Spleen (tissue), 11 donors: ENCODE measurements around the gene PIK3C2G. TPM values are rescaled to one million over a fixed set of nuclear protein-coding genes. Genes with fewer than 3 reads are reported as not detected.

Experiments
- DNase-seq: peaks from one replicate; pipeline ENCODE4 v3.0.0-alpha.2; 2020
- H3K27ac ChIP-seq, 8 donors: fragments of 200-600 bp; sonication (generic) in 7 of 8; 1 replicate in 4 of 8; 2 replicates in 4 of 8; pipeline versions ENCODE4 v1.5.0 to v1.8.0; 2016 to 2021; ENCODE audit warnings: inconsistent platforms in 4 of 8, mild to moderate bottlenecking in 4 of 8, moderate library complexity in 1 of 8
- H3K27me3 ChIP-seq, 7 donors: fragments of 200-600 bp; sonication (generic) in 6 of 7; replicated peaks in 1 of 7; 1 replicate in 4 of 7; 2 replicates in 3 of 7; pipeline versions ENCODE4 v1.5.0 to v1.8.0; 2016 to 2021; ENCODE audit warnings: inconsistent platforms in 3 of 7, mild to moderate bottlenecking in 1 of 7
- H3K36me3 ChIP-seq, 6 donors: fragments of 200-600 bp; sonication (generic) in 5 of 6; 1 replicate in 4 of 6; 2 replicates in 2 of 6; pipeline versions ENCODE4 v1.5.0 to v1.8.0; 2016 to 2021; ENCODE audit warnings: inconsistent platforms in 2 of 6
- H3K4me1 ChIP-seq, 6 donors: fragments of 200-600 bp; sonication (generic) in 5 of 6; 1 replicate in 3 of 6; 2 replicates in 3 of 6; pipeline versions ENCODE4 v1.5.0 to v1.8.0; 2016 to 2021; ENCODE audit warnings: inconsistent platforms in 3 of 6
- H3K4me3 ChIP-seq, 8 donors: fragments of 200-600 bp; sonication (generic) in 7 of 8; 1 replicate in 4 of 8; 2 replicates in 4 of 8; pipeline versions ENCODE4 v1.5.0 to v1.8.0; 2016 to 2021; ENCODE audit warnings: inconsistent platforms in 4 of 8, mild to moderate bottlenecking in 4 of 8, moderate library complexity in 2 of 8
- H3K9me3 ChIP-seq, 8 donors: fragments of 200-600 bp; sonication (generic) in 7 of 8; 1 replicate in 4 of 8; 2 replicates in 4 of 8; pipeline versions ENCODE4 v1.5.0 to v1.8.0; 2016 to 2021; ENCODE audit warnings: inconsistent platforms in 4 of 8
- CTCF ChIP-seq, 11 experiments: fragments of 200-600 bp in 7 of 11; fragments of 450-650 bp in 4 of 11; sonication (generic) in 4 of 11; IDR thresholded peaks in 8 of 11; conservative IDR thresholded peaks in 3 of 11; 1 replicate in 7 of 11; 2 replicates in 4 of 11; pipeline versions ENCODE4 v1.4.0 to v1.8.0; 2016 to 2021; ENCODE audit warnings: antibody characterized with exemption in 11 of 11, inconsistent platforms in 4 of 11, mild to moderate bottlenecking in 1 of 11
- POLR2A ChIP-seq, 3 donors: fragments of 450-650 bp; IDR thresholded peaks; one replicate each; pipeline ENCODE4 v1.5.1; 2017; ENCODE audit warnings: antibody characterized with exemption in 3 of 3, mild to moderate bottlenecking in 1 of 3
- POLR2AphosphoS5 ChIP-seq, 3 donors: sonication (generic); formaldehyde crosslinking; IDR thresholded peaks; one replicate each; pipeline ENCODE4 v1.5.1; 2017; ENCODE audit warnings: antibody characterized with exemption in 3 of 3
- WGBS, 5 donors: extraction: QIAGEN DNeasy Blood & Tissue Kit in 3 of 5; methylation state at CpG; one replicate each; pipeline versions ENCODE4 v1.1.5 to v1.1.7; 2013 to 2018; 5-methylcytosine and 5-hydroxymethylcytosine counted together
- intact Hi-C: fragments of 100-400 bp; cut with DNase I; formaldehyde crosslinking; loops from one replicate; pipeline ENCODE4 v1.15.0; 2023; ENCODE audit warnings: low total_unique reads
- polyA plus RNA-seq, 3 donors: library from polyadenylated mRNA; stranded (reverse); fragments of 200-250 nt; gene quantifications; one replicate each; pipeline ENCODE4 v1.2.1, GENCODE V29; 2013
- total RNA-seq, 7 donors: library from RNA; depleted of rRNA in 3 of 7; stranded (reverse); fragments of >200 nt in 3 of 7; fragmentation: NEBNext Ultra II Directional in 4 of 7; extraction: Animal tissue kit (Norgen Biotek cat#: 25700) in 4 of 7; gene quantifications; one replicate each; pipeline versions ENCODE4 v1.1.0 to v1.2.1, GENCODE V29; 2016 to 2021
- donor health status: healthy with polysubstance abuse.
- donor health status: DM: no; HTN: no; CAD: no; lungs with moderate emphysema.
- donor health status: DM: no; HTN: no; CAD: no.
- donor health status: Bipolar disorder and iron deficiency.
- donor health status: healthy.
- donor health status: DM: no; HTN: no; CAD: no.
- donor health status: DM: yes; HTN: yes; CAD: no.

Gene PIK3C2G
- total and polyA plus RNA-seq, 10 donors: not detected

- TF ChIP-seq CTCF (IDR thresholded peaks at IDR 0.05 in 8 of 11, conservative IDR thresholded peaks at IDR 0.05 in 3 of 11) (no peak), POLR2A (IDR thresholded peaks at IDR 0.05) (no peak), POLR2AphosphoS5 (IDR thresholded peaks at IDR 0.05) (no peak)
- no peaks in the 10 kb centered on the region for H3K4me1 ChIP-seq
- intact Hi-C loops: no loop called here
- DNase-seq: no peak
- H3K36me3 ChIP-seq: no peaks in the 10 kb centered on the region
- no peak overlapping the region for H3K27ac ChIP-seq
- 75 to 92% (median 80%) methylated on average over 3 of the region's 3 CpGs for WGBS, 5 donors
- H3K4me3 ChIP-seq: no peak overlapping the region
- no peaks in the 10 kb centered on the region for H3K27me3 ChIP-seq
- no peaks in the 10 kb centered on the region for H3K9me3 ChIP-seq
These were observed 4.1 kb upstream of the PIK3C2G start for GRCh38 chr12:18257251-18257650.

DNA sequence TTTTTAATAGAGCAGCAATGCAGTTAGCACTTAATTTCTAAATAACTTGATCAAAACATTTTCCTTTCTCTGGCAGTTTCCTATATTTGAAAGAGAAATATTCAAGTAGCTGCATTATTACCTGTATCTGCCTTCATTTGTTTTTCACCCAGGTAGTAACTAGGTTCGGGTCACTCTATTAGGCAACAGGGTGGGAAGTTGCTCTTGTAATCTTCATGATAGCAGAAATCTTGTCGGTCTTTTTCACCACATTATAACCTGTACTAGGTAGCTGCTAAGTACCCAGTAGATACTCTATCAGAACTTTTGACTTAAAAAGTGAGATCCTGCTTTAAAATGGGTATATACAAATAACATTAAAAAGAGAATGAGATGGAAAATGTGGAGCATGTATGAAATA lies 2.4 kb upstream of the PIK3C2G start:
- Histone ChIP-seq H3K4me3 (no peak overlapping the region), H3K4me1 (no peaks in the 10 kb centered on the region), H3K27me3 (no peaks in the 10 kb centered on the region), H3K9me3 (no peaks in the 10 kb centered on the region), H3K27ac (no peak overlapping the region), H3K36me3 (no peaks in the 10 kb centered on the region)
- WGBS, 5 donors: 78 to 96% (median 89%) methylated on average over 2 of the region's 2 CpGs
- no peak for TF ChIP-seq POLR2A (IDR thresholded peaks at IDR 0.05)
- no peak for TF ChIP-seq POLR2AphosphoS5 (IDR thresholded peaks at IDR 0.05)
- no peak for TF ChIP-seq CTCF (IDR thresholded peaks at IDR 0.05 in 8 of 11, conservative IDR thresholded peaks at IDR 0.05 in 3 of 11)
- no peak for DNase-seq
- intact Hi-C loops: no loop called here

- no peak for DNase-seq
- WGBS, 5 donors: 79 to 100% (median 88%) methylated on average over 1 of the region's 1 CpG
- Histone ChIP-seq H3K4me3 (no peak overlapping the region), H3K4me1 (no peaks in the 10 kb centered on the region), H3K36me3 (no peaks in the 10 kb centered on the region), H3K27ac (no peak overlapping the region), H3K27me3 (no peaks in the 10 kb centered on the region), H3K9me3 (no peaks in the 10 kb centered on the region)
- intact Hi-C loops: no loop called here
- TF ChIP-seq POLR2AphosphoS5 (IDR thresholded peaks at IDR 0.05) (no peak), CTCF (IDR thresholded peaks at IDR 0.05 in 8 of 11, conservative IDR thresholded peaks at IDR 0.05 in 3 of 11) (no peak), POLR2A (IDR thresholded peaks at IDR 0.05) (no peak)
These were observed 1.2 kb upstream of the PIK3C2G start for GRCh38 chr12:18259906-18260682.

- H3K27me3 ChIP-seq: no peaks in the 10 kb centered on the region
- intact Hi-C loops: no loop called here
- WGBS, 5 donors: 83 to 91% (median 91%) methylated on average over 5 of the region's 5 CpGs
- no peaks in the 10 kb centered on the region for H3K9me3 ChIP-seq
- DNase-seq: no peak
- H3K36me3 ChIP-seq: no peaks in the 10 kb centered on the region
- H3K4me3 ChIP-seq: no peak overlapping the region
- H3K4me1 ChIP-seq: no peaks in the 10 kb centered on the region
- no peak overlapping the region for H3K27ac ChIP-seq
- TF ChIP-seq POLR2A (IDR thresholded peaks at IDR 0.05) (no peak), POLR2AphosphoS5 (IDR thresholded peaks at IDR 0.05) (no peak), CTCF (IDR thresholded peaks at IDR 0.05 in 8 of 11, conservative IDR thresholded peaks at IDR 0.05 in 3 of 11) (no peak)
These were observed 588 bp downstream of the PIK3C2G start for GRCh38 chr12:18261906-18262305.
